Fibroblast of villous mesenchyme (primary cell): ENCODE results near the gene PKP1. TPM values are rescaled to one million over a fixed set of nuclear protein-coding genes. Genes with fewer than 3 reads are reported as not detected.
A peak's percentile ranks its signal among the peaks of the same experiment; 100 is the strongest.

Source experiments
- DNase-seq: peaks from one replicate; pipeline ENCODE4 v3.0.0-alpha.2; 2010; ENCODE audit warnings: low read depth
- H3K4me3 ChIP-seq: 2 replicates; pipeline ENCODE4 v1.5.1; 2011; ENCODE audit warnings: low read depth, mild to moderate bottlenecking, low read length
- total RNA-seq: library from RNA; depleted of rRNA; stranded (reverse); fragments of >200 nt; gene quantifications from 2 replicates; pipeline ENCODE4 v1.2.3, GENCODE V29; 2012
- TF ChIP-seq, protein P1 (sequence below): IDR thresholded peaks from 2 replicates; pipeline ENCODE4 v1.5.1; 2012; ENCODE audit warnings: low read depth, mild to moderate bottlenecking, low read length; ENCODE audit not compliant: insufficient read depth

The PKP1 gene
- total RNA-seq, 1 donor: not detected

DNA sequence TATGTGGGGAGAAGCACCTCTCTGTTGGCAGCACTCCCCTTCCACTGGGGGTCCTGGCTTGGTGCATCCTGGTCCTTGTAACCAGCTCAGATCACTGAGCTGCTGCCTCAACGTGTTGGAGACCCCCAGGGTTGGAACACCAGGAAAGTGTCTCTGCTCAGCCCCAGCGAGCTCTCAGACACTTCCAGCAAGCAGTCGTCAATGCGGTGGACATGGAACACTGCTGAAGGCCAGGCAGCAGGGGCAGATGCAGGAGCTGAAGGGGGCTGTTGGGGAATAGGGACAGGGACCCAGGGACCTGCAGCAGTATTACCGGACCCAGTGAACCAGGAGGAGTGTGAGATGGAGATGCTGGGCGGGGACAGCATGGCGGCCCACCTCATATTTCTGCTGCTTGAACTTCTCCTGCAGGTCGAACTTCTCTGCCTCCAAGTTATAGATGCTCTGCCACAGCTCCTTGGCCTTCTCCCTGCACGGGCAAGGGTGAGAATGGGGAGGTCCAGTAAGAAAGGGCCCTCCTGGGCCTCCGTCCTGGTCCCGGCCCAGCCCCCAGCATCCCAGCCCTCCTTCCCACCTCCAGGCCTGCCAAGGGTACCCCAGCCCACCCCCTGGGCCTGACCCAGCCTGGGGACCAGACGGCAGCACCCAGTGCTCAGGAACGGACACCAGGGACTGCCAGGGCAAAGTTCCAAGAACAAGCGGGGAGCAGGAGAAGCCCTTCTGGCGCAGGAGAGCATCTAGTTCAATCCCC is 77.8 kb downstream of the PKP1 start:
- TF ChIP-seq, protein P1, sequence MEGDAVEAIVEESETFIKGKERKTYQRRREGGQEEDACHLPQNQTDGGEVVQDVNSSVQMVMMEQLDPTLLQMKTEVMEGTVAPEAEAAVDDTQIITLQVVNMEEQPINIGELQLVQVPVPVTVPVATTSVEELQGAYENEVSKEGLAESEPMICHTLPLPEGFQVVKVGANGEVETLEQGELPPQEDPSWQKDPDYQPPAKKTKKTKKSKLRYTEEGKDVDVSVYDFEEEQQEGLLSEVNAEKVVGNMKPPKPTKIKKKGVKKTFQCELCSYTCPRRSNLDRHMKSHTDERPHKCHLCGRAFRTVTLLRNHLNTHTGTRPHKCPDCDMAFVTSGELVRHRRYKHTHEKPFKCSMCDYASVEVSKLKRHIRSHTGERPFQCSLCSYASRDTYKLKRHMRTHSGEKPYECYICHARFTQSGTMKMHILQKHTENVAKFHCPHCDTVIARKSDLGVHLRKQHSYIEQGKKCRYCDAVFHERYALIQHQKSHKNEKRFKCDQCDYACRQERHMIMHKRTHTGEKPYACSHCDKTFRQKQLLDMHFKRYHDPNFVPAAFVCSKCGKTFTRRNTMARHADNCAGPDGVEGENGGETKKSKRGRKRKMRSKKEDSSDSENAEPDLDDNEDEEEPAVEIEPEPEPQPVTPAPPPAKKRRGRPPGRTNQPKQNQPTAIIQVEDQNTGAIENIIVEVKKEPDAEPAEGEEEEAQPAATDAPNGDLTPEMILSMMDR: no peak
- H3K4me3 ChIP-seq: no peak overlapping the region
- DNase-seq: no peak

DNA sequence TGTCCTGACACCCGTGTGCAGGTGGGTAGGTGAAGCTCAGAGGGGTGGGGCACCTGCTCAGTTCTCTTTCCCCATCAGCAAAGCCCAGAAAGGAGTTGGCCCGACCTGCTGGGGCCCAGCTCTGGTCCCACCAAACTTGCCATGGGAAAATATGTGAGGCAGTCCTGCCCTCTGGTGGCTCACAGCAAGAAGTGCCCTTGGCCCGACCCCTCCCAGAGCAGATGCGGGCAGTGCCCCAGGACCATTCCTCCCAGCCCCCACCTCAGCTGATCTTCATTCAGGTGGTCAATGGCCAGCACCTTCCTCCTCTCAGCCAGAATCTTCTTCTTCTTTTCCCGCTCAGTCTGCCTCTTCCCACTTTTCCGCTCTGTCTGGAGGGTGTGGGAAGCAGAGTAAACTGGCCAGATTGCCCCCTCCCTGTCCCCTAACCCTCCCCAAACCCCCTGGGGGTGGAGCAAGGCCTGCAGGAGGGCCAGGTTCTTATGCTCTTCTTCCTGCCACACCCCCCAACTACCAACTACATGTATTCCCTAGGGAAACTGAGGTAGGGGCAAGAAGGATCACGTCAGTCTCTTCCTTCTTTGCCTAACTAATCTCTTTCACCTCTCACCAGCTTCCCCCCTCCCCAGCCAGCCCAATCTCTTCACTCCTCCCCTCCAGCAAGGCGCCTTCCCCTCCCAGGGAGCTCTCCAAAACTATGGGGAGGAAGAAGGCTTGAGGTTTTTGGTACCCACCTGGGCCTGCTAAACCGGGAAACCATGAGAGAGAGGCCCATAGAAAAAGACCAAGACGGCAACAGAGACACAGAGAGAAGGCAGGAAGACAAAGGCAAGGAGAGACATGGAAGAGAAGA is 78.6 kb downstream of the PKP1 start:
- TF ChIP-seq, protein P1: peak; percentile 75
- peak; percentile 28 for DNase-seq
- no peak overlapping the region for H3K4me3 ChIP-seq

DNA sequence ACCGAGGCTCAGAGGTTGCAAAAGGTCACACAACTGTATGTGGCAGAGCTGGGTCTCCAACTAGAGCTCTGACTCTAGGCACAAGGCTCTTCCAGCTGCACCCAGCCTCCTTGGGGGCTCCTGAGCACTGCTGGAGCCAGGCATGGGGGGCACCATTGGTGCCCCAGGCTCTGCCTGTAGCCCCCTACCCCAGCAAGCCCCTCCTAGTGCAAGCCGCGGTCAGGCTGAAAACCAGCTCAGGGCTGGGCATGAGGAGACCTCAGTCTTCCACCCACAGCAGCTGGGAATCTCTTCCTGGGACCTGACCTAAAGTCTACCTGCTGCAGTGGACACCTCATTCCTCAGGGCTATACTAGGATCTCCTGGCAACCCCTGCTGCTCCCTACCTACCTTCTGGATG is 79.6 kb downstream of the PKP1 start:
- DNase-seq: no peak
- TF ChIP-seq, protein P1: no peak
- no peak overlapping the region for H3K4me3 ChIP-seq

DNA sequence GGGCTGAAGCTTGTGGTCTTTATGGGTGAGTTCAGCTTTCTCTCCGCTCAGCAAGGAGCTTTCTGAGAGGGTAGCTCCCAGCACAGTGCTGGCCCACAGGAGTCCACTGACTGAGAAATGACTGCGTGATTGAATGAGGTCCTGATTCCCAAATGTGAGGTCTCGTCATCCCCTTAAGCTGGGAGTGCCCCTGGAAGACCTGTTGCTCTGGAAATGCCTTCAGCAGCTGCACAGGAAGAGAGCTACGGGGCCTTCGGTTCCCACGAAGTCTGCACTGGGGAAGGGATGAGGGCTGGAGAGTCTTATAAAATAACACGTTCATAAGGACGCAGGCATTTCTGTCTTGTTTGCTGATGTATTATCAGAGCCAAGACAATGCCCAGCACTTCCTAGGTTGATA is 80.2 kb downstream of the PKP1 start:
- DNase-seq: no peak
- TF ChIP-seq, protein P1: no peak
- H3K4me3 ChIP-seq: no peak overlapping the region

DNA sequence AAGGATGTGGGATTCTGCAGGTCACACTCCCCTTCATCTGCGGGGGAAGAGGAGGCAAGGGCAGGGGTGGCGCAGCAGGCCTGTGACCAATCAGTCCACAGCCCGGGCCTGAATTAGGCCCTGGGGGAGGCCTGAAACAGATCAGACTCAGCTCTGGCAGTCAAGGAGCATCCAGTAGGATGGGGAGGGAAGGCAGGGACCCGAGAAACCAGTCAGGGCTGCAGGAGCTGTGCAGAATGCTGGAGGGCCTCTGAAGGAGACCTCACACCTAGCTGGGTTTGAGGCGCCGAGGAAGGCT is 81.5 kb downstream of the PKP1 start:
- TF ChIP-seq, protein P1: no peak
- no peak for DNase-seq
- no peak overlapping the region for H3K4me3 ChIP-seq

DNA sequence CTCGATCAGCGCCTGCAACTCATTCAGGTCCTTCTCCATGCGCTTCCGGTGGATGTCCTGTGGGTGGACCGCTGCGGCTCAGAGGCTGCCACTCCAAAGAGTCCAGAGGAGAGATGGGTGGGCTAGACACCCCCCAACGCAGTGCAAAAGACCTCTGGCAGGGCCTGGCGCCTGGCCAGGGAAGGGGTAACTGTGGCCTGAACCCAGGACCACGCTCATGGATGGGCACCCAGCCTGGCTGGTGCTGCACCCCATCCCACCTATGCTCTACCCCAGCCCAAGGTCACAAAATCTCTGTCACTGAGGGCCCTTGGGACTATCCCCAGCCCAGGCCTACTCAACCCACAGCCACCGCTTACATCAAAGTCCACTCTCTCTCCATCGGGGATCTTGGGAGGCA is 81.9 kb downstream of the PKP1 start:
- no peak for DNase-seq
- TF ChIP-seq, protein P1: no peak
- H3K4me3 ChIP-seq: no peak overlapping the region
